Right atrium auricular region (tissue), 2 donors: ENCODE results near the gene ZNF281. TPM values are rescaled to one million over a fixed set of nuclear protein-coding genes. Genes with fewer than 3 reads are reported as not detected.

Source experiments
- DNase-seq: peaks from one replicate; pipeline ENCODE4 v3.0.0-alpha.2; 2019; ENCODE audit warnings: low spot score
- H3K27ac ChIP-seq, 2 donors: fragments of 200-600 bp; sonication (generic); 1 replicate in 1 of 2; 2 replicates in 1 of 2; pipeline ENCODE4 v1.5.1; 2016 to 2019
- H3K27me3 ChIP-seq, 2 donors: fragments of 200-600 bp; sonication (generic); one replicate each; pipeline versions ENCODE4 v1.5.1 to v1.6.0; 2017 to 2019
- H3K36me3 ChIP-seq: fragments of 200-600 bp; sonication (generic); one replicate; pipeline ENCODE4 v1.5.1; 2016
- H3K4me1 ChIP-seq, 2 donors: fragments of 200-600 bp; sonication (generic); one replicate each; pipeline versions ENCODE4 v1.5.1 to v1.6.0; 2017 to 2019
- H3K4me3 ChIP-seq, 2 donors: fragments of 200-600 bp; sonication (generic); 1 replicate in 1 of 2; 2 replicates in 1 of 2; pipeline ENCODE4 v1.5.1; 2017 to 2019; ENCODE audit warnings: mild to moderate bottlenecking in 1 of 2, moderate library complexity in 1 of 2
- H3K9me3 ChIP-seq, 2 donors: fragments of 200-600 bp; sonication (generic); one replicate each; pipeline ENCODE4 v1.5.1; 2019
- total RNA-seq, 2 donors: library from RNA; depleted of rRNA; stranded (reverse); fragments of >200 nt; gene quantifications; one replicate each; pipeline ENCODE4 v1.1.0, GENCODE V29; 2016
- TF ChIP-seq, protein P1 (sequence below), 2 donors: fragments of 200-600 bp; sonication (generic); IDR thresholded peaks; one replicate each; pipeline ENCODE4 v1.5.1; 2019; ENCODE audit warnings: antibody characterized with exemption in 2 of 2

ZNF281 gene
- total RNA-seq, 2 donors from 2014 or later: 6.9 to 11.4 TPM

DNA sequence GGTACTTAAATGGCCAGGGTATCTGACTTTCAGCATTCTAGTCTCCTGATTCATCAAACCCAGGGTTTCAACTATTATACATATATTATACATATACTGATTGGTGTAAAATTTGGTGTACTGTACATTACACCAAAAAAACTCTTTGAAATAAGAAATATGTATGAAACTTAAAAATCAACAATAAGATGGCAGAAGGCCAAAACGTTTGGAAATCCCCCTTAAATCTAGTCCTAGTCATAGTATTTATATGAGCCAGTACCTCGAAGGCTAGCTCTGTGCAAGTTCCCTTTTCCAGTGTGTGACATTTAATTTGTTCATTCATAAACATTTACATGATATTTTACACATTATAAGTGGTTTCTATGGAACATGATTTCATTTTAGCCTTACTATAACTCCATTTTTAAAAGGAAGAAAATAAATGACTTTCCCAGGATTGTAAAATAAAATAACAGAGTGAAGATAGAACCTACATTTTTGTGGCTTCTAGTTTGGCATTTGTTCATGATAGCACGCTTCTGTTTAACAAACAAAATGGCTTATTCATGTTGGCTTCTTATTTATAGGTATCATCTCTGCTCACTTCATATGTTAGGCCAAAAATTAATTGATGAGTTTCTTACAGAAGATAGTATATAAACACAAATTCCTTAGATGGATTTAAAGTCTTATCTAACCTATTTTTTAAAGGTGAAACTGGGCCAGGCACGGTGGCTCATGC is 18.8 kb upstream of the ZNF281 start:
- Histone ChIP-seq H3K9me3 (no peaks in the 10 kb centered on the region), H3K36me3 (no peaks in the 10 kb centered on the region), H3K27ac (no peak overlapping the region), H3K4me1 (no peaks in the 10 kb centered on the region), H3K27me3 (no peaks in the 10 kb centered on the region), H3K4me3 (no peak overlapping the region)
- TF ChIP-seq, protein P1, sequence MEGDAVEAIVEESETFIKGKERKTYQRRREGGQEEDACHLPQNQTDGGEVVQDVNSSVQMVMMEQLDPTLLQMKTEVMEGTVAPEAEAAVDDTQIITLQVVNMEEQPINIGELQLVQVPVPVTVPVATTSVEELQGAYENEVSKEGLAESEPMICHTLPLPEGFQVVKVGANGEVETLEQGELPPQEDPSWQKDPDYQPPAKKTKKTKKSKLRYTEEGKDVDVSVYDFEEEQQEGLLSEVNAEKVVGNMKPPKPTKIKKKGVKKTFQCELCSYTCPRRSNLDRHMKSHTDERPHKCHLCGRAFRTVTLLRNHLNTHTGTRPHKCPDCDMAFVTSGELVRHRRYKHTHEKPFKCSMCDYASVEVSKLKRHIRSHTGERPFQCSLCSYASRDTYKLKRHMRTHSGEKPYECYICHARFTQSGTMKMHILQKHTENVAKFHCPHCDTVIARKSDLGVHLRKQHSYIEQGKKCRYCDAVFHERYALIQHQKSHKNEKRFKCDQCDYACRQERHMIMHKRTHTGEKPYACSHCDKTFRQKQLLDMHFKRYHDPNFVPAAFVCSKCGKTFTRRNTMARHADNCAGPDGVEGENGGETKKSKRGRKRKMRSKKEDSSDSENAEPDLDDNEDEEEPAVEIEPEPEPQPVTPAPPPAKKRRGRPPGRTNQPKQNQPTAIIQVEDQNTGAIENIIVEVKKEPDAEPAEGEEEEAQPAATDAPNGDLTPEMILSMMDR (IDR thresholded peaks at IDR 0.05): no peak
- DNase-seq: no peak

DNA sequence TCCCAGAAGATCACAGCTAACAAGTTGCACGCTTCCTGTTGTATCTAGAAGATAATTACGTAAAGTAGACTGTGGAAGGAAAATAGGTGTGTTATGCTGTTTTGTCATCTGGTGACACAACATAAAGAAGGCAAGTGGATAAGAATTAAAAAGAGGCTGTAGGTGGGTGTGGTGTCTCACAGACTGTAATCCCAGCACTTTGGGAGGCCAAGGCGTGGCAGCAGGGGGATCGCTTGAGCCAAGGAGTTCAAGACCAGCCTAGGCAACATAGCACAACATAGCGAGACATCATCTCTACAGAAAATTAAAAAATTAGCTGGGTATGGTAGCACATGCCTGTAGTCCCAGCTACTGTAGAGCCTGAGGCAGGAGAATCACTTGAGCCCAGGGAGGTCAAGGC is 17.9 kb upstream of the ZNF281 start:
- Histone ChIP-seq H3K27ac (no peak overlapping the region), H3K4me1 (no peaks in the 10 kb centered on the region), H3K4me3 (no peak overlapping the region), H3K36me3 (no peaks in the 10 kb centered on the region), H3K27me3 (no peaks in the 10 kb centered on the region), H3K9me3 (no peaks in the 10 kb centered on the region)
- no peak for DNase-seq
- TF ChIP-seq, protein P1 (IDR thresholded peaks at IDR 0.05): no peak

DNA sequence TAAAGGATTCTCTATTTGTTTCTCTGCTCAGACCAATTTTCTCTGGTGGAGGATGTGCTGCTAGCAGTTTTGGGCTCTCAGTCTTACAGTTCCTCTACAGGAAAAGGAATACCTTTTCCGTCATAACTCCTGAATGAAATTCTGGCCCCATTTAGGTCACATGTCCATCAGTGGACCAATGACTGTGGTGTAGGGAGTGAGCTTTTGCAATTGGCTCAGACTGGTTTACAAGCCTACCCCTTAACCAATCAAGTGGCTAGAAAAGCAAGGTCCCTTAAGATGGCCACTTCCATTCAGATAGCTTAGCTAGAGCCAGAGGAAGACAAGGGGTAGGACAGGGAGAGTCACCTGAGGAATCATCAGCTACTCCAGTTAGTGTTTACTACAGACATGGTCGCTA is 16.4 kb upstream of the ZNF281 start:
- Histone ChIP-seq H3K36me3 (no peaks in the 10 kb centered on the region), H3K27me3 (no peaks in the 10 kb centered on the region)

DNA sequence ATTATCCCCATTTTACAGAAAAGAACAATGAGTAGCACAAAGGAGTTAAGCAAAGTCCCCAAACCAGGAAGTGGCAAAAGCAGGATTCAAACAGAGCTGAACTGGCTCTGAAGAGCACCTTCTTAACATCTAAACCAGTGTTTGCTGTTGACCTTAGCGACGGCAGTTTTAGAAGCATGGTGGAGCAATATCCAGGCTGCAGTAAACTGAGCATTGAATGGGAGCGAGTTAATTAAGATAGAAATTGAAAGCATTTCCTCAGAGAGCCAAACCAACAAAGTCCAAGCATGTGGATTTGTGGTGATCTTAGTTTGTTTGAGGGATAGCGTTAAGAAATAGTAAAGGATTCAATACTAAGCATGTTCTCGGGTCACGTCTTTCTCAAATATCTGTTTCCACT is 13.4 kb upstream of the ZNF281 start:
- no peak overlapping the region for H3K27ac ChIP-seq
- no peak for DNase-seq
- TF ChIP-seq, protein P1 (IDR thresholded peaks at IDR 0.05): no peak

More for the DNA sequence above, 16.4 kb upstream of the ZNF281 start:
- Histone ChIP-seq H3K4me1 (no peaks in the 10 kb centered on the region), H3K4me3 (no peak overlapping the region), H3K27ac (no peak overlapping the region), H3K9me3 (no peaks in the 10 kb centered on the region)
- TF ChIP-seq, protein P1 (IDR thresholded peaks at IDR 0.05): no peak
- DNase-seq: no peak

DNA sequence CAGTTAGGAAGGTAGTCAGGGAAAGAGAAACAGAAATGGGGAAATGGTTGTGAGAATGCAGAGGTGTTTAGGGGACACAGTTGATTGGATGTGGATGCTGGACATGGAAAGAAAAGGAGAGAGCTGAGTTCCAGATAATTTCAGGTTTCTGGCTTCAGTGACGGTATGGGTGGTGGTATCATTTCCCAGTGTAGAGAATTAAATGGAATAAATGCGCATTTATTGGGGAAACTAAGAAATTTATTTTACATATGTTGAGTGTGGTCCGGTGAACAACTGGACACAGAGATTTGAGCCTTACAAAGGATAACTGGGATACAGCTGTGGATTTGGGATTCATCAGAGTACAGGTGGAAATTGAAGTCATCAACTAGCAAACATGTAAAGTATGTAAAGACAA is 12.4 kb upstream of the ZNF281 start:
- Histone ChIP-seq H3K9me3 (no peaks in the 10 kb centered on the region), H3K4me3 (no peak overlapping the region), H3K36me3 (no peaks in the 10 kb centered on the region), H3K27me3 (no peaks in the 10 kb centered on the region), H3K27ac (no peak overlapping the region), H3K4me1 (no peaks in the 10 kb centered on the region)
- no peak for DNase-seq
- TF ChIP-seq, protein P1 (IDR thresholded peaks at IDR 0.05): no peak

More for the DNA sequence above, 13.4 kb upstream of the ZNF281 start:
- Histone ChIP-seq H3K4me1 (no peaks in the 10 kb centered on the region), H3K27me3 (no peaks in the 10 kb centered on the region), H3K36me3 (no peaks in the 10 kb centered on the region), H3K4me3 (no peak overlapping the region), H3K9me3 (no peaks in the 10 kb centered on the region)
